Stimulated activated CD4-positive, alpha-beta T cell treated with anti-CD3 and anti-CD28 coated beads, Interleukin-12 subunit alpha, Interleukin-12 subunit beta, amount 100 ng/mL, for 48 hours (primary cell): ENCODE data around the gene CREB3L1.

Experiments used
- DNase-seq, 3 donors: peaks; one replicate each; pipeline ENCODE4 v3.0.0-alpha.2; 2020; ENCODE audit warnings: low read depth in 2 of 3, low spot score in 1 of 3

The CREB3L1 gene

DNA sequence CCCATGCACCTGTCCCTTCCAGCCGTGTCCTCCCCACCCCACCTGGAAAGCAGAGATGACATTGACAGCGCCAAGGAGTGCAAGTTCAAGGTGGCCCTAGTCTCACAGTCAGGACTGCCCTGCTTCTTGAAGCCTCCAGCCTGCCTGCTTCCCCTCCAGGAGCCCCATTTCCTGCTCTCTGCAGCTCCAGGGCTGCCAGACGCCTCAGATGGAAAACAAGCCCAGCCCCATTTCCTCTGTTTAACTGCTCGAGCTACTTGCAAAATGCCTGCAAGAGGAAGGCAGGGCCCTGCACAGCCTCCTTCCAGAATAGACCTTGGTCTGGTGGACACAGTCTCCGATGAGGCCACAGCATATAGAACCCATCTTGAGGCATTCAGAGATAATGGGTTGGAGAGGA lies 64.8 kb downstream of the CREB3L1 start:
- DNase-seq = no peak

- no peak for DNase-seq
Observed at GRCh38 chr11:46343520-46343919, 66.1 kb downstream of the CREB3L1 start.

DNA sequence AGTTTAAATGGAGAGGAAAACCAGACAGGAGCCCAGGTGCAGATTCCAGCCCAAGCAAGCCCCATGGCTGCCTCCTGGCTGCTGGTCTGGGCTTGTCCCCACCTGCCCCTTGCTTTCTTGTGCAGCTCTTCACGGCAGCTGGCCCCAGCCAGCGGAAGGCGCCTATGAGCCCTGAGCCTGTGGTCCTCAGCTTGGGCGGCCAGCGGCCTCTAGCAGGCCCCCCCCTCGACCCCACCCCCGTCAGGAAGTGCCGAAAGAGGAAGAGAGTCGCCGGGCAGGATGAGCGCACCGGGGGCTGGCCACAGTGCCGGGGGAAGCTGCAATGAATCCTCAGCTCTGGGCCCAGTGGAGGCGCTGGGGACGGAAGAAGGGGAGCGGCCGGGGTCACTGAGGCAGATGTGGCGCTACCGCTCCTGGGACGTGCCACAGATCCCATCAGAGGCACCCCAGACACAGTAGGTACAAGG lies 67.7 kb downstream of the CREB3L1 start:
- no peak for DNase-seq

DNA sequence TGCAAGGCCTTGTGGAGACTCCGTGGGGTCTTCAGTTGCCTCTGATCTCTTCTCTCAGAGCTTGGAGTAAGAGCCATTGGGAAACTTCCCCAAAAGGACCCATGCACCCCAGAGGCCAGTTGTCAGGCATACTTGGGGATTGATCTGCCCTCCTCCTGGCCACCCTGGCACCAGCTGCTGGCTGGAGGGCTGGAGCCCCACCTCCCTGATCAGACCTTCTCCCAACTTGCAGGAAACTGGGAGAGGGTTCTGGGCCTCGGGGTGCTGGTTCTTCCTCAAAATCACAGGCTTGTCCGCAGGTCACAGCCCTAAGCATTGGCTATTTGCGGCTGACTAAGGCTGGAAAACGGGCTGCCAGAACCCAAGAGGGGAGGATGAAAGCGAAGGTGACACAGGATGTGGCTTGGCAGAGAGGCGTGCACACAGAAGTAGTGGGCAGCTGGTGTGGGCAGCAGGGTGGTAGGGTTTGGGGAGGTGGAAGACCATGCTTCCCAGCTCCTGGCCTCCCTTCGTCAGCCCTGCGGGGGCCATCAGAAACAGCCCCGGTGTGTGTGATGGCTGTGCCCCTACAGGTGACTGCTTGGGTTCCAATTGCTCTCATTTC lies 68.5 kb downstream of the CREB3L1 start:
- no peak for DNase-seq

DNA sequence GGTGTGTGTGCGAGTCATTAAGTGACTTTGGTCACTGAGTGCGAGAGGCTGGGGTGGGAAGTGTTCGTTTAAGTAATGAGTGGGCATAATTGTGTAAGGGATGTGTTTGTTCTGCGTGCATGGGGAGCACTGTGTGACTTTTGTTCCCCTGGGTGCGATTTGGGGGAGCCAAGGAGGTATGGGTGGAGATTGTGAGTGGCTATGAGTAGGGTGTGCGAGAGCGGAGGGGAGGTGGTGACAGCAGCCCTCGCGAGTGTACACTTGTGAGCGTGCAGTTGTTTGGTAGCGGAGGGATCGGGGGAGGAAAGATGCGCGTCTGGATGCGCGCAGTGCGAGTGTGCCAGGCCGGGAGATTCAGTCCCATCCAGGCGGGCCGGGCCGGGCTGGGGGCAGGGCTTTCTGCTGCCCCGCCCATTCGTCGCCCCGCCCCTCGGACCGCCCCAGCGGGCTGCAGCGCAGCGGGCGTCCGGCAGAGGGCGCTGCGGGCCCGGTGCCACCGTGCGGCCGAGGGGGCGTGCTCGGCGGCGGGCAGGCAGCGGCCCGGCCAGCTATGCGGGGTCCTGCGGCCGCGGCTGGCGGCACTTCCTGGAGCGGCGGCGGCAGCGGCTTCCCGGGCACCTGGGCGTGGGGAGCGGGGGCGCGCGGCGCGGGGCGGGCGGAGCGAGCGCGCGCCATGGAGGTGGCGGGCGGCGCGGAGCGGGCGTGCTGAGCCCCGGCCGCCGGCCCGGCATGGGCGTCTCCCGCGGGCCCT lies 69.6 kb downstream of the CREB3L1 start, which contains the start of gene DGKZ:
DGKZ (plus strand) TSS at position 578 of the 751 bp plus-strand sequence. CDS start 197 bp downstream, outside the sequence.
- DNase-seq = peak; percentile 75 to 84 (median 79)

- DNase-seq = no peak
Observed at GRCh38 chr11:46347637-46348311, 70.3 kb downstream of the CREB3L1 start.

DNA sequence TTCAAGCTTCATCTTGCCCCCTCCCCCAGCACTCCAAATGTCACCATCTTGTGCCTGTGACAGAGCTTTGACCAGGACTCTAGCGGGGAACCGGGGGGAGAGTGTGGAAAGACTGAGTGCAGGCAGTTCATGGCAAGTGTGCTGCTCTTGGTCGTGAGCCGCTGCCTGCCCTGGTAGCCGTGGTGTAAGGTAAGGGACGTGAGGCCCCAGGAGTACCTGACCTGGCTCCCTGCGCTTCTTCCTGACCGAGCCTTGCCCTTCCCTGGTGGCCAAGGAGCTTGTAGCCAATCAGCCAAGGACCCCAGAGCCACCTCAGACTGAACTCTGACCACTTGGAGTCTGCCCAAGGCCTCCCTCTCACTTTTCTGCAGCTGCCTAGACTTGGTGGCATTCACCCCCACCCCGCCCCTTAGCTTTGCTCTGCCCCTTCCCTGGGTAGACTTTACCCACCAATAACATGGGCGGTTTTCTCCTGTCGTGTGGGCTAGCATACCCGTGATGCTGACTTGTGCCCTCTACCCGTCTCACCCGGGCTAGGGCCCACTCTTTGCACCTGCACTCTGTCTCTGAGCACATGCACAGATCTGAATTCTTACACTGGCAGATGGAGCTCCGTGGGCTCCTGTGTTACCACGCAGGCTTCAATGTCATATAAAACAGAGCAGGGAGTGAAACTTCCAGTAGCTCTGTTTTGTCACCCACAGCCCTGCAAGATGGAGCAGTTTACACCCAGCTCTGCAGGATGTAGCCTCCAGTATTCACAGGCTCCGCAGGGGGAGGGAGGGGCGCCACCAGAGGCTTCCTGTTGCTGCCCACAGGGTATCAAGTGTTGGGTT lies 71.3 kb downstream of the CREB3L1 start:
- no peak for DNase-seq

GRCh38 chr11:46350695-46351094 lies 73.2 kb downstream of the CREB3L1 start:
- no peak for DNase-seq

DNA sequence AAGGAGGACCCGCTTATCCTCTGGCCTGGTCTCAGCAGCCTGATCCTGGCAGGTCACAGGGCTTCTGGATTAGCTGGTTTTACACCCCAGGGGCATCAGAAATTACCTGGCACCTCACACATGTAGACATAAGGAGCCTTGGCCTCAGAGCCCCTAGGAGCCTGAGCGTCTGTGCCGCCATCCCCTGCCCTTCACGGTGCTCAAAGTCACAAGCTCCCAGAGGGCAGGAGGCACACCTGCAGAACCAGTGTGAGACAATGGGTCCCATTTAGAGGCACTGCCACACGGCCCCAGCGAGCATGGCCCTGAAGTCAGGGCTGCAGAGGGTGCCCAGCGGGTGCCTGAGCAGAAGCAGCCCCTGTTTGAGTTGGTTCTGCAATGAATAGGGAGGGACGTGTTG lies 73.7 kb downstream of the CREB3L1 start:
- no peak for DNase-seq

DNA sequence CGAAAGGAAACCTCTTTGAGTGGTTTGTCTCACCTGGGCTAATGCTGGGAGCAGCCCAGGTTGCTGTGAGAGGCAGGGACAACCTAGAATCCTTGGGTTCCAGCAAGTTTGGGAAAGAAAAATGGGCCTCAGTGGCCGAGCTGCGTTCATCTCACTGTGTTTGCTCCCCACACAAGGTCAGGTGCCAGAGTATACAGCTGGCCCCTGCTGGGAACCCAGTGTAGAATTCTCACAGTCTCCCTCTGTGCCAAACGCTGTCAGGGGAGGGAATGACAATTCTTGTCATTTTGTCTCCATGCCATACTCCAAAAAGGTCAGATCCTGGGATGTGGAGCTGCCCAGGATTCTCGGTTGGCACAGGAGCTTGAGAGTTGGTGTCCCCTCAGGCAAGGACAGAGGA lies 74.1 kb downstream of the CREB3L1 start:
- no peak for DNase-seq

GRCh38 chr11:46352063-46352841 lies 74.8 kb downstream of the CREB3L1 start:
- peak; percentile 64 to 75 (median 65) for DNase-seq

DNA sequence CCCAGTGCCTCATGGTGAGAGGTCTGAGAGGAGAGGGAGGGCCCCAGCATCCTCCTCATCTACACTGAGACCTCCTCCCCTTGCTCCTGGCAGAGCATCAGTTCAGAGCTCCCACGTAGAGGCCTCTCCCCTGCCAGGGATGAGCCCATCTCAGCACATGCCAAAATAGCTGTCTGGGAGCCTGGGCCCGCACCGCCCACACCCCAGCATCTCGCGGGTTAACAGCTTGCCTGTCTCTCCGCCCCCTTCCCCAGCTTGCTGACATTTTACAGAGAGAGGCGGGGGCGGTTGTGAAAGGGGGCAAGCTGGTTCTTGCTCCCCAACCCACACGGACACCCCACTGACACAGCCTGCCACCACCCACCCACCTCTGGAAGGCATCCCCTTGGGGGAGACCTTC lies 76.2 kb downstream of the CREB3L1 start:
- DNase-seq = no peak

DNA sequence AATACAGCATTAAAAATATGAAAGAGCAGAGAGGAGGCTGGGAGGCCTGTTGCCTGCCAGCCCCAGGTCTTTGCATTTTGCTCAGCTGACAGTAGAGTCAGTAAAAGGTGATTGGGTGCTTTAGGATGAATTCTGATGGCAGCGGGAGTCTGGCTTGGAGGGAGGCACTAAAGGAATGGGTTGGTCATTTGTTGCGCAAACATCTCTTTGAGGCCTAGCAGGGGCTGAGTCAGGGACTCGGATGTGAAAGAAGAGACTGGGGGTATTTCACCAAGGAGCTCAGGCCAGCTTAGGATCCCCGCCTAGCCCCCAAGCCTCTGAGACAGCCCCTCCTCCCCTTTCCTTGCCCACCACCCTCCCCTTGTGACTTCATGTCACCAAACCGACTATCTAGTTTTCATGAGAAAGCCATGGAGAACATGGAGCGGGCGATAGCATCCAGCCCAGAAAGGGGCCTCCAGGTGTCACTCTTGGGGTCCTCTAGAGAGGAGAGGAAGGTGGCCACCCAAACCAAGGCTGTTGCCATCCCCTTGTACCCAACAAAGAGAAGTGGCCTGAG lies 79.5 kb downstream of the CREB3L1 start:
- DNase-seq = no peak

DNA sequence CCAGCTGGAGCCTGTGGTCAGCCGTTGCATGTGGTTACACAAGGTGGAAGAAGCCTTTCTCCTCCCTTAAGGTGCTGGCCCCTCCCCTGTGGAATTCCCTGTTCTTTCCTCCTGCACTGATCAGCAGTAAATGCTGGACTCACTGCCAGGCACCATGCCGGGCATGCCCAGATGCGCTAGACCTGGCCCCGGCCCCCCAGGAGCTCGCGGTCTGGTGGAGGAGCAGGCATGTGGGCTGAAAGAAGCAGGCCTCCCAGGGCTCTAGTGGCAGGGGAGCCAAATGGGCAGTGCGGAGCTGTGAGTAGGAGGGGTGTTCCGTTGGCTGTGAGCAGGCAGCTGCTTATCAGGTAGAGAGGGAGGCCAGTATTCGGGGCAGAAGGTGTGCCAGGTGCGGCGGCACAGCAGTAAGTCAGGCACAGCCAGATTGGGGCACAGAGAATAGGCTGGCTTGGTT lies 80.0 kb downstream of the CREB3L1 start:
- DNase-seq = no peak

DNA sequence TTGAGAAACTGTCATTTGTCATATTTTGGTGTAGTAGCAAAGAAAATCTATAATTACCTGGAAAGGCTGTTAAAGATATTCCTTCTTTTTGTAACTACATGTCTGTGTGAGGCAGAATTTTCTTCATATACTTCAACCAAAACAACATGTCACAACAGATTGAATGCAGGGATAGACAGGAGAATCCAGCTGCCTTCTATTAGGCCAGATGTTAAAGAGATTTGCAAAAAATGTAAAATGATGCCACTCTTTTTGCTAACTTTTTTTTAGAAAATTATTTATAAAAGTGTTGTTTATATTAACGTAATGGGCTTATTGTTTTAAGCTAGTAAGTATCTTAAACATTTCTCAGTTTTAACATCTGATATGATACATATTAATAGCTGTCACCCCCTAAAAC lies 82.5 kb downstream of the CREB3L1 start:
- no peak for DNase-seq

GRCh38 chr11:46360878-46361277 lies 83.4 kb downstream of the CREB3L1 start:
- no peak for DNase-seq

DNA sequence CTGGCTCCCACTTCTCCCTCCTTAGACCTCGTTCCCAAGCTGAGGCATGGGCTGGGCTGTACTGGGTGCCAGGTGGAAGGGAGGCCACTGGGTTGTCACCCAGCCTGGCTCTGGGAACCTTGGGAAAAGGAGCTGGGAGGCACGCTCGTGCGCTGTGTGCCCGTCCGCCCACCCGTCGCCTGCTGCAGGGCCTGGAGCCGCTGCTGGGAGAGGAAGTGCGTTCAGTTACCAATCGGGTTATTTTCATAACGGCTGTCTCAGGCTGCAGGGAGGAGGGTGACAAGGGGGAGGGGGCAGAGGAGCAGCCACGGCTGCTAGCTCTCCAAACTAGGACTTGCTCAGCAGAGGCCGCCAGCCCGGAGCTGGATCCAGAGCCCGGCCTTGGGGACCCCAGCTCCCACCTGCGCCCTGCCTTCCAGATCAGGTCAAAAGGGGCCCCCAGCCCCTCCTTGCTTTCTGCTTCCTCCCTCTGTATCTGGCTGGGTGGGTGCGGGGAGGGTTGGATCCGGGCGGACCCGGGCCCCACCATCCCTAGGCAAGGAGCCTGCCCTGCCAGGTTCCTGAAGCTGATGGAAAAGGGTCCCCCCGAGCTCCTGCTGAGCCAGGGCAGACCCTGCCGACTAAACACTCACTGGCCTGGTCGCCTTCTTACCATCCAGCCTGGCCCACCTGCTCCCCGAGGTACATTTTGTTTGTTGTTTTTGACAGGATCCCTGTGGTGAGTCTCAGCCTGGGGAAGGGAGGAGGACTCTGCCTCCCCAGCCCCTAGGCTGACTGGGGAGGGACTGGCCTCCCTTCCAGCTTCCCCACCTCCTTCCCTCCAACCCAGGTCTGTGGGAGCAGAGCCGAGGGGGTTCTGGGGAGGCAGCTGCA lies 84.1 kb downstream of the CREB3L1 start:
- peak in 2 of 3 donors; percentile 54 to 59 for DNase-seq

GRCh38 chr11:46362156-46363030 lies 84.9 kb downstream of the CREB3L1 start:
- DNase-seq = no peak
